Stimulated activated CD4-positive, alpha-beta T cell treated with anti-CD3 and anti-CD28 coated beads, Interleukin-2, amount 100 ng/mL, for 24 hours (primary cell): ENCODE data around the gene LRP1B.

Experiments
- DNase-seq, 2 donors: peaks; one replicate each; pipeline ENCODE4 v3.0.0-alpha.2; 2020

LRP1B gene

GRCh38 chr2:140639628-140640027, 1491.2 kb downstream of the LRP1B start:
- DNase-seq = no peak

GRCh38 chr2:140630557-140630956, 1500.3 kb downstream of the LRP1B start:
- DNase-seq = no peak

GRCh38 chr2:140627885-140628284, 1502.9 kb downstream of the LRP1B start:
- DNase-seq = no peak

DNA sequence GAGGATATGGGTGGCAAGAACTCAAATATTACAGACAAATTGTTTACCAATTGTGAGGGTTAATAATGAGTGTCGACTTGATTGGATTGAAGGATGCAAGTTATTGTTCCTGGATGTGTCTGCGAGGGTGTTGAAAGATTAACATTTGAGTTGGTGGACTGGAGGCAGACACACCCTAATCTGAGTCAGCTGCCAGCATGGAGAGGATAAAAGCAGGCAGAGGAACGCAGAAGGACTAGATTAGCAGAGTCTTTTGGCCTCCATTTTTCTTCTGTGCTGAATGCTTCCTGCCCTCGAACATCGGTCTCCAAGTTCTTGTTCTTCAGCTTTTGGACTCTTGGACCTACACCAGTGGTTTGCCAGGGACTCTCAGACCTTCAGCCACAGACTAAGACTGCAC, 1503.7 kb downstream of the LRP1B start:
- no peak for DNase-seq

GRCh38 chr2:140624200-140624599, 1506.6 kb downstream of the LRP1B start:
- DNase-seq = no peak

DNA sequence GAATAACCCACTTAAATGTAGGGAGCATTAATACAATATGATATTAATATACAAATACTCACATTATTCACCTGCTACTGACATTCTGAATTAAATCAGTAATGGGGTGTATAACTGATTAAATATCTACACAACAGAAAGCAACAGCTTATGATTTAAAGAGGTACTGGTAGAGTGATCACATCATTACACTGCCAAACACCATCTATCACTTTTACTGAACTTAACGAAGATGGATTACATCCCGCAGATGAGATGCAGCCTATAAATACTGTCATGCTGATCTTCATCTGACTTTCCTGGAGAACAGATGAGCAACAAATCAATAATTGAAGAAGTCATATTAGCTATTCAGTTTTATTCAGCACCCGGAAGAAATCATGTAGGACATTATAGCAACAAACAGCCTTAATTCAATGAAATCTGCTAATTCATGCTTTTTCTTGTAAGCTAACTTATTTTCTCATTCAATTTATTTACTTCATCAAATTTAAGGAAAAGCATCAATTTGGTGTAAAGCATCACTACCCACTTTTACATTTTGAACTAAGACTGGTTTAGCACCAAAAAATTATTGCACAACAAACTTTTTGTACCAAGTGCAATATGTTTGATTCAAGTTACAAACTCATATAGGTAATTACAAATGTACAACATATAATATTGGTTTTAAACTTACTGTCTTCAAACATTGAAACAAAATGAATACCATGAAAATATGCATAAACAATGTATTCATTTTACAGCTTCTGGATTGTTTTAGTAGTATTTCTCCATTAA, 1509.0 kb downstream of the LRP1B start:
- no peak for DNase-seq

- DNase-seq = no peak
Measured at GRCh38 chr2:140604788-140605187, 1526.0 kb downstream of the LRP1B start.

DNA sequence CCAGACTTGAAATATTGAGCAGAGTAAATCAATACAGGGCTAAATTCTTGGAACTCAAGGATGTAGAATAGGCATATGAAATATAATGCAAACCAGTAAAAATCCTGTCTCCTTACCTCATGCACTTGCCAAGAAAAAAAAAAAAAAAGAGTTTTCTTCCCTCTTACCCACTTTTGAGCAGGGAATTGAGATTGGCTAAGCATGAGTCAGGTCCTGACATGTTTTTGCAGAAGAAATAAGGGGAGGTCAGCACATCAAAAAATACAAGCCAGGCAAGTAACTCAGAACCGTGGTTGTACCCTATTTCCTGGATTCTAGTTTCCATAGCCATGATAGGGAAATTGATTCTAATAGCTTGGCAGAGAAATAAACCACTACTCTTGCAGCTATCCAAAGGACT, 1526.7 kb downstream of the LRP1B start:
- DNase-seq = no peak

GRCh38 chr2:140603416-140603815, 1527.4 kb downstream of the LRP1B start:
- DNase-seq = no peak

DNA sequence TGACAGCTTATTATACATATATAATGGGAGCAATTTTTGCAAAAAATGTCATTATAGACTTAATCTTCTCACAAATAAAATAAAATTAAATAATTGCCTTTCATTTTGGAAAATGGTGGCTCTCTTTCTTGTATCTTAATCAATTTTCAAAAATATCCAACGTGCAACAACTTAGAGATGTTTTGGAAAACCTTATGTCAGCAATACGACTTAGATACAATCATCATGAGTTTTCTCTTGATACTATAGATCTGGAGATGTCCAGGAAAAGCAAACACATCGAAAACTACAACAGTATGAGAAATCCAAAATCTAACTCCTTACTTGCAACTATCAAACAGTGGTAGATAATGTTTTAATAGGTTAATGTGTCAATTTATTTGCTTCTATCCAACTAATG, 1529.0 kb downstream of the LRP1B start:
- DNase-seq = no peak

GRCh38 chr2:140601342-140601741, 1529.5 kb downstream of the LRP1B start:
- no peak for DNase-seq

DNA sequence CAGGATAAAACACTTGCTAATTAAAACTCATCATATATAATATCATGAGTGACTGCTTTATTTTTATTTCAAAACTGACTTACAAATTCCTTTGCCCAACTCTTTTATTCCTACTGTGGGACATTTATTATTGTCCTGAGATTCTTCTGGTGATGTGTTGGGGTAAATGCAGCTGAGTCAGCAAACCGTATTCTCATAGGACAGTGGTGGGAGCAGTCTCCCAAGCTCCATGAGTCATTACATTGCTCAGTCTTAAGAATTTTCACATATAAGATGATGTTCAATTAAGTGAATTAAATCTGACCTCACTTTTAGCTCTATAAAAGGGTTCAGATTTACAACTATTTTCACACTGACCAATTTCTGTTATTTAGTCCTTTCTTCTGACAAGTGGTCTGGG, 1530.7 kb downstream of the LRP1B start:
- DNase-seq = no peak

GRCh38 chr2:140597836-140598235, 1533.0 kb downstream of the LRP1B start:
- DNase-seq = no peak

- DNase-seq = no peak
Measured at GRCh38 chr2:140597205-140597604, 1533.6 kb downstream of the LRP1B start.

DNA sequence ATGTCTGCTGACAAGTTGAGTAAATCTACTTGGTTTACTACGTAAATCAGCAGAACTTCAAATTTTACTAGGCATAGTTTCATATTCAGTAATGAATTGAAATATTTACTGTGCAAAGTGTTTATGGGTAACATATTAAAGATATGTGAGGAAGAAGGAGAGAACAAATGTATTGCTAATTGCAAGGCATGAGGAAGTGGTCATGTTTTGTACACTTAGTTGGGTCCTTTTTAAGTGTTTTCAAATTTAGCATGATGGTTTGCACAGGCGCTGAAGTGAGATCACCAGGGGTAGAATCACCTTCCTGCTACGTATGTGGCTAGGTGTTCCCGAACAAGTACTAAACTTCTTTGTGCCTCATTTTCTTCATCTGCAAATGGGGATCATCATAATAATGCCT, 1534.4 kb downstream of the LRP1B start:
- DNase-seq = no peak

DNA sequence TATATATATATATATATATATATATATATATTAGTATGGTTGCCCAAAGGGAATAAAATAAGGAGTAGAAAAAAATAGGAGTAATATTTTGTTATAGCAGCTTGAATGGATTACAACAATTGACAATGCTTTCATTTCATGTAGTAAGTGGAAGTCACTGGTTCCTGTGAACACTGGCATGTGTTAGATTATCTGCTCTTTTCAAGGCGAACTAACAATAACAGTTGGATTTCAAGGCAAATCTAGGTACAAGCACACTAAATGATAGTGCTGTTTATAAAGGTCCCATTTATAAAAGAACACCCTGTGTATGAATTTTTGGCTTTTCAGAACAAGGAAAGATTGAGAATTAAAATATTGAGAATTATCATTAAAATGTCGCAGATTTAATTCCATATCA, 1535.7 kb downstream of the LRP1B start:
- no peak for DNase-seq

DNA sequence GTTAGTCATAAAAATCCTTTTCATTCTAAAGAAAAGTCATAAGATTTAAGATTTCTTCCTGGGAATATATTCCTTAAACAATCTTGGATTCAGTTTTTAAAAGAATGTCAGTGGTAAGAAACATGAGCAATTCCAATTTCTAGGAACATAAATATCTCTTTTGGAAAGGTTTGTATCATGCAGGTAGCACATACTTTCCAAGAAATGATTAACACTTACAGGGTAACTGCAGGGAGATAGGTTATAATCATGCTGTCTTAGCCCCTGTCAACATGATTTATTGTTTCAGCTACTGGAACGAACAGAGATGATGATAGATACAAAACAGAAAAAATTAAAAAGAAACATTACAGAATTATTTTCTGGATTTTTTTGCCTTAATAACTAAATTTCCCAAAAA, 1537.7 kb downstream of the LRP1B start:
- DNase-seq = no peak

DNA sequence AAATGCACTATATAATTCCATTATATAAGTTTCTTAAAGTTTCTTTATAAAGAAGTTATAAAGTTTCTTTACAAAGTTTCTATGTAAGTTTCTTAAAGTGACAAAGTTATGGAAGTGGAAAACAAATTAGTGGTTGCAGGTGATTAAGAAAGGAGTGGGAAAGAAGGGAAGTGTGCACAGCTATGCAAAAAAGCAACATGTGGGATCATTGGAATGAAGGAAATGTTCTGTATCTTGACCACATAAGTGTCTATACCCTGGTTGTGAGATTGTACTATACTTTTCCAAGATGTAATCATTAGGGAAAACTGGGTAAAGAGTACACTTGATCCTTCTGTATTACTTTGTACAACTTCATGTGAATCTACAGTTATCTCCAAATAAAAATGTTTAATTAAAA, 1541.1 kb downstream of the LRP1B start:
- DNase-seq = no peak

DNA sequence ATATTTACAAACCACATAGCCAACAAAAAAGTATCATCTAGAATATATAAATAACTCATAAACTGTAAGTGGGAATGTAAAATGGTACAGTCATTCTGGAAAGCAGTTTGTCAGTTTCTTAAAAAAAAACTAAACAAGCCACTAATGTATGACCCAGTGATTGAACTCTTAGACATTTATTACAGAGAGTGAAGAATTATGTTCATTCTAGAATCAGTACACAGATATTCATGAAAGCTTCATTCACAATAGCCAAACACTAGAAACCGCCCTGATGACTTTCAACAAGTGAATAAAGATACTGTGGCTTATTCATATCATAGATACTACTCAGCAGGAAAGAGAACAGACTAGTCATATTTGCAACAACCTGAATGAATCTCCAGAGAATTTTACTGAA, 1541.5 kb downstream of the LRP1B start:
- no peak for DNase-seq

DNA sequence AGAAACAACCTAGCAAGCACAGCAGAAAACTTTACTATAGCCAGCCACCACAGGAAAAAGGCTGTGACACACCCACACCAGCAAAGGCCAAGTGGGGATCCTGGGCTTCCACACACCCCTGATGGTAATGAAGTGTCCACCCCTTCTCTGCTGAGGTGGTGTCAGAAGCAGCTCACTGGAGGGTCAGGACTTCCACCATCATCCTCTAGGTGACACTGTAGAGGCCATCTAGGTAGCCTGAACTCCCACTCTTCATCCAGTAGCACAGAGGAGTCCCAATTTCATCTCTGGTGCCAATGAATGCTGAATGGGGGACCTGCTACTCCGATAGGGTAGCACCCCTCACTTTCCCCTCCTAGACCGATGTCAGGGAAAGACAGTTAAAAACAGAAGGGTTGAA, 1544.4 kb downstream of the LRP1B start:
- no peak for DNase-seq

DNA sequence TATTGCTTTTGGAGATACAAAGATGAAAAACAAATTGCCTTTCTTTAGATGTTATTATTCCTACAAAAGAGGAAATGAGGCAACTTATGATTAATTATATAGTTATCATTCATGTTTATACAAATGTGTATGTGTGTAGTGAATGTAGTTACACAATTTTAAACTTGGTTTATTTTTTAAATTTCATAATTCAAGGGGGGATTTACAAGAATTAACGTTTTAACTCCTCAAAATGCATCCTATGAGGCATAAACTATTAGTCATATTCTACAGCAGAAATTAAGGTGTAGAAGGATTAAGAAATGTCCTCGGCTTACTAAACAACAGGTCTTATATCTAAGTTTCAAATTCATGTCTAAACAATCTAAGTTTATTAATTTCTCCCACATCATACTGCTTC, 1545.8 kb downstream of the LRP1B start:
- DNase-seq = no peak

- no peak for DNase-seq
Measured at GRCh38 chr2:140584471-140584870, 1546.3 kb downstream of the LRP1B start.

GRCh38 chr2:140580532-140581151, 1550.2 kb downstream of the LRP1B start:
- no peak for DNase-seq

DNA sequence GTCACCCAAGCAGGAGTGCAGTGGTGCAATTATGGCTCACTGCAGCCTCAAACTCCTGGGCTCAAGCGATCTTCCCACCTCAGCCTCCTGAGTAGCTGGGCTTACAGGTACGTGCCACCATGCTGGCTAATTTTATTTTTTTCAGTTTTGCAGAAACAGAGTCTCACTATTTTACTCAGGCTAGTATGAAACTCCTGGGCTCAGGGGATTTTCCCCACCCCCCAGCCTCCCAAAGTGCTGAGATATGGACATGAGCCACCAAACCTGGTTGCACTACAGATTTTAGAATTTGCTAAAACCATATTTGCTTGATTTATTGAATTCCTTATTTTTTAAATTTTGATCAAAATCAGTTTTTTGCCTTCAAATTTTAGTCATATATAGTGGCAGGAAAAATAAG, 1553.4 kb downstream of the LRP1B start:
- no peak for DNase-seq

GRCh38 chr2:140567734-140568133, 1563.1 kb downstream of the LRP1B start:
- DNase-seq = no peak
